ENCODE measurements around the gene FLT4. TPM values are rescaled to one million over a fixed set of nuclear protein-coding genes. Genes with fewer than 3 reads are reported as not detected.

Gene FLT4
- total and polyA plus RNA-seq, 2 experiments from 2014 or later: 3.4 to 13.8 TPM

GRCh38 chr5:180618487-180618828, 30.9 kb downstream of the FLT4 start:
- peak overlapping the region; percentile 69 for H3K4me3 Mint-ChIP-seq

DNA sequence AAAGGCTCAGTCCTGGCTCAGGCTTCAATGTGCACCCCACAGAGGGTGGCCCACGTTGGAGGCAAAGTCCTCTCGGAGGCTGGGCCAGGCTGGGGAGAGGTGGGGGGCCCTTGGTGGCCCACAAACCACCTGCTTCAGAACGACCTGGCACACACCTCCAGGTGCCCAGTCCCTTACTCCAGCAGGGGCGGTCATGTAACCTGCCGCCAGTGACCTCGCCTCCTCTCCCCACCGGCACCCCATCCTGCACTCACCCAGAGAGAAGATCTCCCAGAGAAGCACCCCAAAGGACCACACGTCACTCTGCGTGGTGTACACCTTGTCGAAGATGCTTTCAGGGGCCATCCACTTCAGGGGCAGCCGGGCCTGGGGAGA, 35.6 kb downstream of the FLT4 start:
- H3K9me2 ChIP-seq (ENCODE audit: insufficient read depth): no peaks in the 10 kb centered on the region
- TF ChIP-seq, protein P1, sequence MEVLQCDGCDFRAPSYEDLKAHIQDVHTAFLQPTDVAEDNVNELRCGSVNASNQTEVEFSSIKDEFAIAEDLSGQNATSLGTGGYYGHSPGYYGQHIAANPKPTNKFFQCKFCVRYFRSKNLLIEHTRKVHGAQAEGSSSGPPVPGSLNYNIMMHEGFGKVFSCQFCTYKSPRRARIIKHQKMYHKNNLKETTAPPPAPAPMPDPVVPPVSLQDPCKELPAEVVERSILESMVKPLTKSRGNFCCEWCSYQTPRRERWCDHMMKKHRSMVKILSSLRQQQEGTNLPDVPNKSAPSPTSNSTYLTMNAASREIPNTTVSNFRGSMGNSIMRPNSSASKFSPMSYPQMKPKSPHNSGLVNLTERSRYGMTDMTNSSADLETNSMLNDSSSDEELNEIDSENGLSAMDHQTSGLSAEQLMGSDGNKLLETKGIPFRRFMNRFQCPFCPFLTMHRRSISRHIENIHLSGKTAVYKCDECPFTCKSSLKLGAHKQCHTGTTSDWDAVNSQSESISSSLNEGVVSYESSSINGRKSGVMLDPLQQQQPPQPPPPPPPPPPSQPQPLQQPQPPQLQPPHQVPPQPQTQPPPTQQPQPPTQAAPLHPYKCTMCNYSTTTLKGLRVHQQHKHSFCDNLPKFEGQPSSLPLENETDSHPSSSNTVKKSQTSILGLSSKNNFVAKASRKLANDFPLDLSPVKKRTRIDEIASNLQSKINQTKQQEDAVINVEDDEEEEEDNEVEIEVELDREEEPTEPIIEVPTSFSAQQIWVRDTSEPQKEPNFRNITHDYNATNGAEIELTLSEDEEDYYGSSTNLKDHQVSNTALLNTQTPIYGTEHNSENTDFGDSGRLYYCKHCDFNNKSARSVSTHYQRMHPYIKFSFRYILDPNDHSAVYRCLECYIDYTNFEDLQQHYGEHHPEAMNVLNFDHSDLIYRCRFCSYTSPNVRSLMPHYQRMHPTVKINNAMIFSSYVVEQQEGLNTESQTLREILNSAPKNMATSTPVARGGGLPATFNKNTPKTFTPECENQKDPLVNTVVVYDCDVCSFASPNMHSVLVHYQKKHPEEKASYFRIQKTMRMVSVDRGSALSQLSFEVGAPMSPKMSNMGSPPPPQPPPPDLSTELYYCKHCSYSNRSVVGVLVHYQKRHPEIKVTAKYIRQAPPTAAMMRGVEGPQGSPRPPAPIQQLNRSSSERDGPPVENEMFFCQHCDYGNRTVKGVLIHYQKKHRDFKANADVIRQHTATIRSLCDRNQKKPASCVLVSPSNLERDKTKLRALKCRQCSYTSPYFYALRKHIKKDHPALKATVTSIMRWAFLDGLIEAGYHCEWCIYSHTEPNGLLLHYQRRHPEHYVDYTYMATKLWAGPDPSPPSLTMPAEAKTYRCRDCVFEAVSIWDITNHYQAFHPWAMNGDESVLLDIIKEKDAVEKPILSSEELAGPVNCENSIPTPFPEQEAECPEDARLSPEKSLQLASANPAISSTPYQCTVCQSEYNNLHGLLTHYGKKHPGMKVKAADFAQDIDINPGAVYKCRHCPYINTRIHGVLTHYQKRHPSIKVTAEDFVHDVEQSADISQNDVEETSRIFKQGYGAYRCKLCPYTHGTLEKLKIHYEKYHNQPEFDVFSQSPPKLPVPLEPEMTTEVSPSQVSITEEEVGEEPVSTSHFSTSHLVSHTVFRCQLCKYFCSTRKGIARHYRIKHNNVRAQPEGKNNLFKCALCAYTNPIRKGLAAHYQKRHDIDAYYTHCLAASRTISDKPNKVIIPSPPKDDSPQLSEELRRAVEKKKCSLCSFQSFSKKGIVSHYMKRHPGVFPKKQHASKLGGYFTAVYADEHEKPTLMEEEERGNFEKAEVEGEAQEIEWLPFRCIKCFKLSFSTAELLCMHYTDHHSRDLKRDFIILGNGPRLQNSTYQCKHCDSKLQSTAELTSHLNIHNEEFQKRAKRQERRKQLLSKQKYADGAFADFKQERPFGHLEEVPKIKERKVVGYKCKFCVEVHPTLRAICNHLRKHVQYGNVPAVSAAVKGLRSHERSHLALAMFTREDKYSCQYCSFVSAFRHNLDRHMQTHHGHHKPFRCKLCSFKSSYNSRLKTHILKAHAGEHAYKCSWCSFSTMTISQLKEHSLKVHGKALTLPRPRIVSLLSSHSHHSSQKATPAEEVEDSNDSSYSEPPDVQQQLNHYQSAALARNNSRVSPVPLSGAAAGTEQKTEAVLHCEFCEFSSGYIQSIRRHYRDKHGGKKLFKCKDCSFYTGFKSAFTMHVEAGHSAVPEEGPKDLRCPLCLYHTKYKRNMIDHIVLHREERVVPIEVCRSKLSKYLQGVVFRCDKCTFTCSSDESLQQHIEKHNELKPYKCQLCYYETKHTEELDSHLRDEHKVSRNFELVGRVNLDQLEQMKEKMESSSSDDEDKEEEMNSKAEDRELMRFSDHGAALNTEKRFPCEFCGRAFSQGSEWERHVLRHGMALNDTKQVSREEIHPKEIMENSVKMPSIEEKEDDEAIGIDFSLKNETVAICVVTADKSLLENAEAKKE (CRISPR knock-in tag; IDR thresholded peaks at IDR 0.05): no peak
- TF ChIP-seq ZNF114 (CRISPR knock-in tag; IDR thresholded peaks at IDR 0.05): no peak
- TF ChIP-seq, protein P2, sequence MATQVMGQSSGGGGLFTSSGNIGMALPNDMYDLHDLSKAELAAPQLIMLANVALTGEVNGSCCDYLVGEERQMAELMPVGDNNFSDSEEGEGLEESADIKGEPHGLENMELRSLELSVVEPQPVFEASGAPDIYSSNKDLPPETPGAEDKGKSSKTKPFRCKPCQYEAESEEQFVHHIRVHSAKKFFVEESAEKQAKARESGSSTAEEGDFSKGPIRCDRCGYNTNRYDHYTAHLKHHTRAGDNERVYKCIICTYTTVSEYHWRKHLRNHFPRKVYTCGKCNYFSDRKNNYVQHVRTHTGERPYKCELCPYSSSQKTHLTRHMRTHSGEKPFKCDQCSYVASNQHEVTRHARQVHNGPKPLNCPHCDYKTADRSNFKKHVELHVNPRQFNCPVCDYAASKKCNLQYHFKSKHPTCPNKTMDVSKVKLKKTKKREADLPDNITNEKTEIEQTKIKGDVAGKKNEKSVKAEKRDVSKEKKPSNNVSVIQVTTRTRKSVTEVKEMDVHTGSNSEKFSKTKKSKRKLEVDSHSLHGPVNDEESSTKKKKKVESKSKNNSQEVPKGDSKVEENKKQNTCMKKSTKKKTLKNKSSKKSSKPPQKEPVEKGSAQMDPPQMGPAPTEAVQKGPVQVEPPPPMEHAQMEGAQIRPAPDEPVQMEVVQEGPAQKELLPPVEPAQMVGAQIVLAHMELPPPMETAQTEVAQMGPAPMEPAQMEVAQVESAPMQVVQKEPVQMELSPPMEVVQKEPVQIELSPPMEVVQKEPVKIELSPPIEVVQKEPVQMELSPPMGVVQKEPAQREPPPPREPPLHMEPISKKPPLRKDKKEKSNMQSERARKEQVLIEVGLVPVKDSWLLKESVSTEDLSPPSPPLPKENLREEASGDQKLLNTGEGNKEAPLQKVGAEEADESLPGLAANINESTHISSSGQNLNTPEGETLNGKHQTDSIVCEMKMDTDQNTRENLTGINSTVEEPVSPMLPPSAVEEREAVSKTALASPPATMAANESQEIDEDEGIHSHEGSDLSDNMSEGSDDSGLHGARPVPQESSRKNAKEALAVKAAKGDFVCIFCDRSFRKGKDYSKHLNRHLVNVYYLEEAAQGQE (IDR thresholded peaks at IDR 0.05; ENCODE audit: unreplicated experiment): no peak
- TF ChIP-seq EZH2 (IDR thresholded peaks at IDR 0.05; ENCODE audit: low read depth, unreplicated experiment): no peak
- TF ChIP-seq NANOG (IDR thresholded peaks at IDR 0.05; ENCODE audit: borderline replicate concordance): no peak
- no peak for TF ChIP-seq CREB1 (CRISPR knock-in tag; IDR thresholded peaks at IDR 0.05; ENCODE audit: low read depth)
- no peak for TF ChIP-seq EZH2phosphoT487 (IDR thresholded peaks at IDR 0.05; ENCODE audit: unreplicated experiment)
- no peak for TF ChIP-seq ETS1 (IDR thresholded peaks at IDR 0.05)
- no peak for TF ChIP-seq POLR2AphosphoS5 (IDR thresholded peaks at IDR 0.05; ENCODE audit: low read depth)

More at GRCh38 chr5:180618487-180618828, 30.9 kb downstream of the FLT4 start:
- Histone ChIP-seq H4K20me1 (replicated peaks; ENCODE audit: insufficient read depth) (no peaks in the 10 kb centered on the region), H3K9me2 (ENCODE audit: insufficient read depth) (no peaks in the 10 kb centered on the region), H3K79me2 (replicated peaks; ENCODE audit: insufficient read depth) (no peaks in the 10 kb centered on the region), H3K36me3 (ENCODE audit: insufficient read depth) (no peaks in the 10 kb centered on the region), H3K4me3 (peak overlapping the region; percentile 71), H3K4me2 (peak overlapping the region; percentile 87), H3K27ac (ENCODE audit: low read depth) (no peak overlapping the region), H3K27me3 (ENCODE audit: insufficient read depth) (peaks cover 9% of the 10 kb centered on the region; the same call in 1 of the 2 replicates), H3K4me1 (ENCODE audit: insufficient read depth) (no peaks in the 10 kb centered on the region), H3F3A (replicated peaks; ENCODE audit: low read depth) (no peaks in the 10 kb centered on the region), H2AFZ (peak overlapping the region; percentile 86)
- ATAC-seq (peak; percentile 67; the same call in 2 of the 3 replicates), DNase-seq (ENCODE audit: low spot score) (no peak)
- Mint-ChIP-seq H3K27ac (no peak overlapping the region), H3K4me1 (peaks cover 2% of the 10 kb centered on the region; the same call in 2 of the 3 replicates), H3K27me3 (ENCODE audit: insufficient read depth, low read depth, poor library complexity) (peaks cover 15% of the 10 kb centered on the region), H3K9me3 (no peaks in the 10 kb centered on the region; the same call in 2 of the 3 replicates), H3K36me3 (ENCODE audit: low read depth) (peaks cover 3% of the 10 kb centered on the region; the same call in 1 of the 3 replicates)
- no peak for TF ChIP-seq NANOG (IDR thresholded peaks at IDR 0.05; ENCODE audit: borderline replicate concordance)

More for the DNA sequence above, 35.6 kb downstream of the FLT4 start:
- Histone ChIP-seq H3K4me2 (no peak overlapping the region), H4K20me1 (replicated peaks; ENCODE audit: insufficient read depth) (no peaks in the 10 kb centered on the region), H3F3A (replicated peaks; ENCODE audit: low read depth) (no peaks in the 10 kb centered on the region), H3K4me1 (ENCODE audit: insufficient read depth) (no peaks in the 10 kb centered on the region), H2AFZ (no peak overlapping the region), H3K36me3 (ENCODE audit: insufficient read depth) (no peaks in the 10 kb centered on the region), H3K79me2 (replicated peaks; ENCODE audit: insufficient read depth) (no peaks in the 10 kb centered on the region), H3K27ac (ENCODE audit: low read depth) (no peak overlapping the region), H3K27me3 (ENCODE audit: insufficient read depth) (peaks cover 9% of the 10 kb centered on the region; the same call in 1 of the 2 replicates), H3K4me3 (no peak overlapping the region)
- peaks cover 3% of the 10 kb centered on the region; the same call in 1 of the 3 replicates for H3K36me3 Mint-ChIP-seq (ENCODE audit: low read depth)
- no peaks in the 10 kb centered on the region for H3K9me3 Mint-ChIP-seq
- peaks cover 15% of the 10 kb centered on the region for H3K27me3 Mint-ChIP-seq (ENCODE audit: insufficient read depth, low read depth, poor library complexity)
- no peak overlapping the region for H3K27ac Mint-ChIP-seq
- DNase-seq (ENCODE audit: low spot score): no peak
- H3K4me1 Mint-ChIP-seq: peaks cover 2% of the 10 kb centered on the region; the same call in 2 of the 3 replicates
- ATAC-seq: no peak
- H3K4me3 Mint-ChIP-seq: no peak overlapping the region
